Measurements from ENCODE around the gene PPP2R5B. TPM values are rescaled to one million over a fixed set of nuclear protein-coding genes. Genes with fewer than 3 reads are reported as not detected.

PPP2R5B gene
- total and polyA plus RNA-seq, 9 of the 15 experiments (the other 6 are each of a cell fraction or from before 2014, with no cell fraction given): 0.10 to 7.8 (median 3.3) TPM

DNA sequence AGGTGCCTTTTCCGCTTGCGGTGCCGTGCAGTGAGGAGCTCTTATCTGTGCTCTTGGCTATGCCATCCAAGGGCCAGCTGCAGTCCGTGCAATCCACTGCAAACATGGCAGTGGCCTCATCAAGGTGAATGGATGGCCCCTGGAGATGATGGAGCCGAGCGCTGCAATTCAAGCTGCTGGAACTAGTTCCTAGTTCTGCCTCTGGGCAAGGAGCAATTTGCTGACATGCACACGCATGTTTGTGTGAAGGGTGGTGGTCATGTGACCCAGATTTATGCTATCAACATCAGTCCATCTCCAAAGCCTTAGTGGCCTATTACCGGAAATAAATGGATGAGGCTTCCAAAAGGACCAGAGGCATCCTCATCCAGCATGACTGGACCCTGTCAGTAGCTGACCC lies 43.0 kb upstream of the PPP2R5B start (continued):
- TF ChIP-seq, protein P1, sequence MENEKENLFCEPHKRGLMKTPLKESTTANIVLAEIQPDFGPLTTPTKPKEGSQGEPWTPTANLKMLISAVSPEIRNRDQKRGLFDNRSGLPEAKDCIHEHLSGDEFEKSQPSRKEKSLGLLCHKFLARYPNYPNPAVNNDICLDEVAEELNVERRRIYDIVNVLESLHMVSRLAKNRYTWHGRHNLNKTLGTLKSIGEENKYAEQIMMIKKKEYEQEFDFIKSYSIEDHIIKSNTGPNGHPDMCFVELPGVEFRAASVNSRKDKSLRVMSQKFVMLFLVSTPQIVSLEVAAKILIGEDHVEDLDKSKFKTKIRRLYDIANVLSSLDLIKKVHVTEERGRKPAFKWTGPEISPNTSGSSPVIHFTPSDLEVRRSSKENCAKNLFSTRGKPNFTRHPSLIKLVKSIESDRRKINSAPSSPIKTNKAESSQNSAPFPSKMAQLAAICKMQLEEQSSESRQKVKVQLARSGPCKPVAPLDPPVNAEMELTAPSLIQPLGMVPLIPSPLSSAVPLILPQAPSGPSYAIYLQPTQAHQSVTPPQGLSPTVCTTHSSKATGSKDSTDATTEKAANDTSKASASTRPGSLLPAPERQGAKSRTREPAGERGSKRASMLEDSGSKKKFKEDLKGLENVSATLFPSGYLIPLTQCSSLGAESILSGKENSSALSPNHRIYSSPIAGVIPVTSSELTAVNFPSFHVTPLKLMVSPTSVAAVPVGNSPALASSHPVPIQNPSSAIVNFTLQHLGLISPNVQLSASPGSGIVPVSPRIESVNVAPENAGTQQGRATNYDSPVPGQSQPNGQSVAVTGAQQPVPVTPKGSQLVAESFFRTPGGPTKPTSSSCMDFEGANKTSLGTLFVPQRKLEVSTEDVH (IDR thresholded peaks at IDR 0.05; ENCODE audit: low read depth, partially characterized antibody): no peak
- TF ChIP-seq MED1 (CRISPR knock-in tag; IDR thresholded peaks at IDR 0.05; ENCODE audit: borderline replicate concordance) (no peak), PURB (CRISPR knock-in tag; IDR thresholded peaks at IDR 0.05; ENCODE audit: low read depth) (no peak), ZNF445 (CRISPR knock-in tag; IDR thresholded peaks at IDR 0.05; ENCODE audit: low read depth) (no peak), KHSRP (IDR thresholded peaks at IDR 0.05) (no peak), NFE2L1 (tag; IDR thresholded peaks at IDR 0.05; ENCODE audit: borderline replicate concordance, low read depth) (no peak), MCM2 (IDR thresholded peaks at IDR 0.05; ENCODE audit: low read depth) (no peak), NRF1 (conservative IDR thresholded peaks at IDR 0.05 in 1 of 2, IDR thresholded peaks at IDR 0.05 in 1 of 2) (peak in 1 of 2 experiments; percentile 34; a peak in 2 of 4 replicates), ZNF436 (CRISPR knock-in tag; IDR thresholded peaks at IDR 0.05) (no peak), ZBTB17 (CRISPR knock-in tag; IDR thresholded peaks at IDR 0.05) (no peak), FOXM1 (IDR thresholded peaks at IDR 0.05; ENCODE audit: low read depth) (no peak), FOXM1 (CRISPR knock-in tag; IDR thresholded peaks at IDR 0.05; ENCODE audit: low read depth) (no peak), RBM34 (IDR thresholded peaks at IDR 0.05; ENCODE audit: borderline replicate concordance, insufficient read depth, low read length) (no peak), POLR2A (conservative IDR thresholded peaks at IDR 0.05) (no peak)
- TF ChIP-seq, protein P2, sequence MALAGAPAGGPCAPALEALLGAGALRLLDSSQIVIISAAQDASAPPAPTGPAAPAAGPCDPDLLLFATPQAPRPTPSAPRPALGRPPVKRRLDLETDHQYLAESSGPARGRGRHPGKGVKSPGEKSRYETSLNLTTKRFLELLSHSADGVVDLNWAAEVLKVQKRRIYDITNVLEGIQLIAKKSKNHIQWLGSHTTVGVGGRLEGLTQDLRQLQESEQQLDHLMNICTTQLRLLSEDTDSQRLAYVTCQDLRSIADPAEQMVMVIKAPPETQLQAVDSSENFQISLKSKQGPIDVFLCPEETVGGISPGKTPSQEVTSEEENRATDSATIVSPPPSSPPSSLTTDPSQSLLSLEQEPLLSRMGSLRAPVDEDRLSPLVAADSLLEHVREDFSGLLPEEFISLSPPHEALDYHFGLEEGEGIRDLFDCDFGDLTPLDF (CRISPR knock-in tag; IDR thresholded peaks at IDR 0.05): no peak
- TF ChIP-seq, protein P3, sequence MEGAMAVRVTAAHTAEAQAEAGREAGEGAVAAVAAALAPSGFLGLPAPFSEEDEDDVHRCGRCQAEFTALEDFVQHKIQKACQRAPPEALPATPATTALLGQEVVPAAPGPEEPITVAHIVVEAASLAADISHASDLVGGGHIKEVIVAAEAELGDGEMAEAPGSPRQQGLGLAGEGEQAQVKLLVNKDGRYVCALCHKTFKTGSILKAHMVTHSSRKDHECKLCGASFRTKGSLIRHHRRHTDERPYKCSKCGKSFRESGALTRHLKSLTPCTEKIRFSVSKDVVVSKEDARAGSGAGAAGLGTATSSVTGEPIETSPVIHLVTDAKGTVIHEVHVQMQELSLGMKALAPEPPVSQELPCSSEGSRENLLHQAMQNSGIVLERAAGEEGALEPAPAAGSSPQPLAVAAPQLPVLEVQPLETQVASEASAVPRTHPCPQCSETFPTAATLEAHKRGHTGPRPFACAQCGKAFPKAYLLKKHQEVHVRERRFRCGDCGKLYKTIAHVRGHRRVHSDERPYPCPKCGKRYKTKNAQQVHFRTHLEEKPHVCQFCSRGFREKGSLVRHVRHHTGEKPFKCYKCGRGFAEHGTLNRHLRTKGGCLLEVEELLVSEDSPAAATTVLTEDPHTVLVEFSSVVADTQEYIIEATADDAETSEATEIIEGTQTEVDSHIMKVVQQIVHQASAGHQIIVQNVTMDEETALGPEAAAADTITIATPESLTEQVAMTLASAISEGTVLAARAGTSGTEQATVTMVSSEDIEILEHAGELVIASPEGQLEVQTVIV (CRISPR knock-in tag; IDR thresholded peaks at IDR 0.05; ENCODE audit: borderline replicate concordance): no peak
- TF ChIP-seq, protein P4, sequence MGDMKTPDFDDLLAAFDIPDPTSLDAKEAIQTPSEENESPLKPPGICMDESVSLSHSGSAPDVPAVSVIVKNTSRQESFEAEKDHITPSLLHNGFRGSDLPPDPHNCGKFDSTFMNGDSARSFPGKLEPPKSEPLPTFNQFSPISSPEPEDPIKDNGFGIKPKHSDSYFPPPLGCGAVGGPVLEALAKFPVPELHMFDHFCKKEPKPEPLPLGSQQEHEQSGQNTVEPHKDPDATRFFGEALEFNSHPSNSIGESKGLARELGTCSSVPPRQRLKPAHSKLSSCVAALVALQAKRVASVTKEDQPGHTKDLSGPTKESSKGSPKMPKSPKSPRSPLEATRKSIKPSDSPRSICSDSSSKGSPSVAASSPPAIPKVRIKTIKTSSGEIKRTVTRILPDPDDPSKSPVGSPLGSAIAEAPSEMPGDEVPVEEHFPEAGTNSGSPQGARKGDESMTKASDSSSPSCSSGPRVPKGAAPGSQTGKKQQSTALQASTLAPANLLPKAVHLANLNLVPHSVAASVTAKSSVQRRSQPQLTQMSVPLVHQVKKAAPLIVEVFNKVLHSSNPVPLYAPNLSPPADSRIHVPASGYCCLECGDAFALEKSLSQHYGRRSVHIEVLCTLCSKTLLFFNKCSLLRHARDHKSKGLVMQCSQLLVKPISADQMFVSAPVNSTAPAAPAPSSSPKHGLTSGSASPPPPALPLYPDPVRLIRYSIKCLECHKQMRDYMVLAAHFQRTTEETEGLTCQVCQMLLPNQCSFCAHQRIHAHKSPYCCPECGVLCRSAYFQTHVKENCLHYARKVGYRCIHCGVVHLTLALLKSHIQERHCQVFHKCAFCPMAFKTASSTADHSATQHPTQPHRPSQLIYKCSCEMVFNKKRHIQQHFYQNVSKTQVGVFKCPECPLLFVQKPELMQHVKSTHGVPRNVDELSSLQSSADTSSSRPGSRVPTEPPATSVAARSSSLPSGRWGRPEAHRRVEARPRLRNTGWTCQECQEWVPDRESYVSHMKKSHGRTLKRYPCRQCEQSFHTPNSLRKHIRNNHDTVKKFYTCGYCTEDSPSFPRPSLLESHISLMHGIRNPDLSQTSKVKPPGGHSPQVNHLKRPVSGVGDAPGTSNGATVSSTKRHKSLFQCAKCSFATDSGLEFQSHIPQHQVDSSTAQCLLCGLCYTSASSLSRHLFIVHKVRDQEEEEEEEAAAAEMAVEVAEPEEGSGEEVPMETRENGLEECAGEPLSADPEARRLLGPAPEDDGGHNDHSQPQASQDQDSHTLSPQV (IDR thresholded peaks at IDR 0.05): no peak
